Measurements from ENCODE around the gene P4HB. TPM values are rescaled to one million over a fixed set of nuclear protein-coding genes. Genes with fewer than 3 reads are reported as not detected.

The P4HB gene
- total and polyA plus RNA-seq, 10 of the 15 experiments (the other 5 are each of a cell fraction or from before 2014, with no cell fraction given): 4.7 to 549 (median 361) TPM

GRCh38 chr17:81852237-81852636, 8.1 kb downstream of the P4HB start:
- Histone ChIP-seq H3K4me1 (ENCODE audit: control insufficient read depth, insufficient read depth, low read length) (no peaks in the 10 kb centered on the region; the same call in 1 of the 2 replicates), H3K4me3 (no peak overlapping the region), H2AFZ (ENCODE audit: control insufficient read depth, low read depth, low read length) (no peak overlapping the region), H3K36me3 (ENCODE audit: control insufficient read depth in 2 of 2, insufficient read depth in 2 of 2, low read length in 1 of 2) (peaks cover 29 to 31% of the 10 kb centered on the region in 2 experiments), H3K27me3 (replicated peaks in 1 of 2; ENCODE audit: control insufficient read depth in 2 of 2, insufficient read depth in 2 of 2, low read length in 1 of 2) (no peaks in the 10 kb centered on the region), H3K4me2 (ENCODE audit: control insufficient read depth, insufficient read depth) (no peak overlapping the region), H3K9ac (ENCODE audit: control insufficient read depth, insufficient read depth, low read length) (no peak overlapping the region), H3K79me2 (ENCODE audit: control insufficient read depth, insufficient read depth, low read length) (peaks cover 5% of the 10 kb centered on the region), H4K20me1 (ENCODE audit: control insufficient read depth, insufficient read depth) (no peaks in the 10 kb centered on the region), H3K27ac (ENCODE audit: control insufficient read depth, insufficient read depth) (no peak overlapping the region), H3K9me3 (replicated peaks; ENCODE audit: control insufficient read depth, insufficient read depth, low read length) (no peaks in the 10 kb centered on the region)
- POLR2A ChIA-PET: interaction anchor here (1.2 kb wide), 1 partner anchor 15 kb away, joined by 3 read pairs; no protein-coding TSS in a partner anchor
- TF ChIP-seq PAX8 (IDR thresholded peaks at IDR 0.05): no peak
- TF ChIP-seq POLR2A (IDR thresholded peaks at IDR 0.05; ENCODE audit: low read depth, low read length): peak; percentile 45
- ATAC-seq (no peak), DNase-seq (ENCODE audit: low read depth, low spot score) (no peak), FAIRE-seq (no peak)
- RAD21 ChIA-PET (ENCODE audit: unreplicated experiment): no interaction called here
- intact Hi-C loops (cut with micrococcal nuclease; ENCODE audit: unreplicated experiment): no loop called here
- no TSS peak for BruUV-seq (replicated peaks)
- SMC1A ChIA-PET (ENCODE audit: uncharacterized antibody, unreplicated experiment): no interaction called here
- WGBS (ENCODE audit: insufficient coverage, insufficient replicate concordance, low lambda C conversion rate, missing lambda C conversion rate): 99% methylated on average over 12 of the region's 12 CpGs
- in situ Hi-C loops (cut with MboI): no loop called here
- CTCF ChIA-PET: no interaction called here

GRCh38 chr17:81851423-81851822, 8.9 kb downstream of the P4HB start:
- POLR2A ChIA-PET: no interaction called here
- H3K27ac ChIP-seq (ENCODE audit: control insufficient read depth, insufficient read depth): no peak overlapping the region
- ATAC-seq (no peak), DNase-seq (ENCODE audit: low read depth, low spot score) (no peak), FAIRE-seq (no peak)
- no peak overlapping the region for H3K4me2 ChIP-seq (ENCODE audit: control insufficient read depth, insufficient read depth)
- RAD21 ChIA-PET (ENCODE audit: unreplicated experiment): no interaction called here
- peaks cover 35 to 37% of the 10 kb centered on the region in 2 experiments for H3K36me3 ChIP-seq (ENCODE audit: control insufficient read depth in 2 of 2, insufficient read depth in 2 of 2, low read length in 1 of 2)
- H2AFZ ChIP-seq (ENCODE audit: control insufficient read depth, low read depth, low read length): no peak overlapping the region
- H3K27me3 ChIP-seq (replicated peaks in 1 of 2; ENCODE audit: control insufficient read depth in 2 of 2, insufficient read depth in 2 of 2, low read length in 1 of 2): no peaks in the 10 kb centered on the region
- intact Hi-C loops (cut with micrococcal nuclease; ENCODE audit: unreplicated experiment): no loop called here
- no TSS peak for BruUV-seq (replicated peaks)
- no peaks in the 10 kb centered on the region; the same call in none of the 2 replicates for H3K79me2 ChIP-seq (ENCODE audit: control insufficient read depth, insufficient read depth, low read length)
- SMC1A ChIA-PET (ENCODE audit: uncharacterized antibody, unreplicated experiment): no interaction called here
- no peaks in the 10 kb centered on the region; the same call in 1 of the 2 replicates for H3K4me1 ChIP-seq (ENCODE audit: control insufficient read depth, insufficient read depth, low read length)
- CTCF ChIA-PET: interaction anchor here (1.8 kb wide), 1 partner anchor 167 kb away, joined by 3 read pairs; no protein-coding TSS in a partner anchor
- in situ Hi-C loops (cut with MboI): no loop called here
- no peak overlapping the region for H3K9ac ChIP-seq (ENCODE audit: control insufficient read depth, insufficient read depth, low read length)
- no peak overlapping the region for H3K4me3 ChIP-seq
- no peaks in the 10 kb centered on the region for H3K9me3 ChIP-seq (replicated peaks; ENCODE audit: control insufficient read depth, insufficient read depth, low read length)
- 99% methylated on average over 16 of the region's 16 CpGs for WGBS (ENCODE audit: insufficient coverage, insufficient replicate concordance, low lambda C conversion rate, missing lambda C conversion rate)
- TF ChIP-seq POLR2A (IDR thresholded peaks at IDR 0.05; ENCODE audit: low read depth, low read length) (peak; percentile 43; the same call in 1 of the 2 replicates), PML (IDR thresholded peaks at IDR 0.05; ENCODE audit: low read length) (no peak)
- H4K20me1 ChIP-seq (ENCODE audit: control insufficient read depth, insufficient read depth): no peaks in the 10 kb centered on the region
